WTC11 (cell line): ENCODE results near the gene GOLGA5. TPM values are rescaled to one million over a fixed set of nuclear protein-coding genes. Genes with fewer than 3 reads are reported as not detected.
"Not testable (repeated sequence)": the region's sequence is repeated elsewhere in the genome, so short reads cannot be mapped to it uniquely, and the experiment has no call there.

ENCODE experiments used
- ATAC-seq: fragments of 200-7000 bp; cut with Tn5 transposase; 2 replicates; pipeline ENCODE4 v1.10.0; 2021; ENCODE audit warnings: mild to moderate bottlenecking, moderate library complexity
- CTCF ChIA-PET: fragments of 300-600 bp; sonication (Branson Sonifier 250); formaldehyde crosslinking; loops from one replicate; lab custom pipeline; 2021; ENCODE audit warnings: antibody characterized with exemption; lab: Charles Lee
- POLR2A ChIA-PET: fragments of 350-600 bp; sonication (Branson Sonifier 250); formaldehyde crosslinking; loops from one replicate; lab custom pipeline; 2021; ENCODE audit warnings: antibody characterized with exemption; lab: Charles Lee
- DNase-seq: peaks from one replicate; pipeline ENCODE4 v3.0.0; 2021; ENCODE audit warnings: low spot score
- H3K27ac Mint-ChIP-seq: 2 replicates; pipeline ENCODE4 v1.8.0; 2021; ENCODE audit warnings: mixed read lengths
- H3K27me3 Mint-ChIP-seq: 2 replicates; pipeline ENCODE4 v1.8.0; 2021; ENCODE audit warnings: low read depth, mild to moderate bottlenecking, moderate library complexity, mixed read lengths
- H3K36me3 Mint-ChIP-seq: 2 replicates; pipeline ENCODE4 v1.8.0; 2021; ENCODE audit warnings: mixed read lengths
- H3K4me1 Mint-ChIP-seq: 2 replicates; pipeline ENCODE4 v1.8.0; 2022; ENCODE audit warnings: mixed read lengths
- H3K4me3 Mint-ChIP-seq: 2 replicates; pipeline ENCODE4 v1.8.0; 2021; ENCODE audit warnings: mild to moderate bottlenecking, moderate library complexity, mixed read lengths
- H3K9me3 Mint-ChIP-seq: 2 replicates; pipeline ENCODE4 v1.8.0; 2021; ENCODE audit warnings: mixed read lengths
- AR ChIP-seq: fragments of 250-450 bp; sonication (Bioruptor Pico); IDR thresholded peaks from 2 replicates; pipeline ENCODE4 v1.9.0; 2021; ENCODE audit warnings: mild to moderate bottlenecking
- E2F4 ChIP-seq: sonication (generic); formaldehyde crosslinking; IDR thresholded peaks from 2 replicates; pipeline ENCODE4 v1.8.1; 2022; ENCODE audit warnings: low read depth, mild to moderate bottlenecking, moderate library complexity, missing genetic modification reagents, borderline replicate concordance
- E2F5 ChIP-seq: sonication (generic); formaldehyde crosslinking; IDR thresholded peaks from 2 replicates; pipeline ENCODE4 v1.8.1; 2022; ENCODE audit warnings: mild to moderate bottlenecking, moderate library complexity, missing genetic modification reagents
- ETV6 ChIP-seq: sonication (generic); formaldehyde crosslinking; IDR thresholded peaks from 2 replicates; pipeline ENCODE4 v1.8.1; 2022; ENCODE audit warnings: mild to moderate bottlenecking, missing genetic modification reagents
- NFYB ChIP-seq: sonication (generic); formaldehyde crosslinking; conservative IDR thresholded peaks from 2 replicates; pipeline ENCODE4 v1.8.0; 2022; ENCODE audit warnings: low read depth, missing genetic modification reagents
- NR1H2 ChIP-seq: sonication (generic); formaldehyde crosslinking; IDR thresholded peaks from 2 replicates; pipeline ENCODE4 v1.9.0; 2021; ENCODE audit warnings: mild to moderate bottlenecking, moderate library complexity, missing genetic modification reagents
- NR2C2 ChIP-seq: sonication (generic); formaldehyde crosslinking; IDR thresholded peaks from 2 replicates; pipeline ENCODE4 v1.8.0; 2022; ENCODE audit warnings: mild to moderate bottlenecking, missing genetic modification reagents
- OVOL2 ChIP-seq: fragments of 250-450 bp; sonication (Bioruptor Pico); IDR thresholded peaks from 2 replicates; pipeline ENCODE4 v1.9.0; 2021; ENCODE audit warnings: mild to moderate bottlenecking, borderline replicate concordance
- PRDM15 ChIP-seq: sonication (generic); formaldehyde crosslinking; IDR thresholded peaks from 2 replicates; pipeline ENCODE4 v1.8.0; 2022; ENCODE audit warnings: missing genetic modification reagents
- SMAD3 ChIP-seq: sonication (generic); formaldehyde crosslinking; IDR thresholded peaks from 2 replicates; pipeline ENCODE4 v1.8.0; 2022; ENCODE audit warnings: missing genetic modification reagents, mild to moderate bottlenecking, borderline replicate concordance
- SMAD4 ChIP-seq: sonication (generic); formaldehyde crosslinking; IDR thresholded peaks from 2 replicates; pipeline ENCODE4 v1.8.0; 2022; ENCODE audit warnings: mild to moderate bottlenecking, missing genetic modification reagents
- TCF7 ChIP-seq: sonication (generic); formaldehyde crosslinking; IDR thresholded peaks from 2 replicates; pipeline ENCODE4 v1.8.0; 2022; ENCODE audit warnings: mild to moderate bottlenecking, low read depth, missing genetic modification reagents, moderate library complexity
- ZBTB21 ChIP-seq: sonication (generic); formaldehyde crosslinking; IDR thresholded peaks from 2 replicates; pipeline ENCODE4 v1.8.1; 2023; ENCODE audit warnings: mild to moderate bottlenecking, missing genetic modification reagents, borderline replicate concordance
- ZNF281 ChIP-seq: sonication (generic); formaldehyde crosslinking; IDR thresholded peaks from 2 replicates; pipeline ENCODE4 v1.8.0; 2023; ENCODE audit warnings: mild to moderate bottlenecking, missing genetic modification reagents
- ZNF317 ChIP-seq: sonication (generic); formaldehyde crosslinking; IDR thresholded peaks from 2 replicates; pipeline ENCODE4 v1.8.1; 2023; ENCODE audit warnings: low read depth, mild to moderate bottlenecking, moderate library complexity, missing genetic modification reagents, borderline replicate concordance
- ZNF416 ChIP-seq: fragments of 250-450 bp; sonication (Bioruptor Pico); IDR thresholded peaks from 2 replicates; pipeline ENCODE4 v1.9.0; 2021; ENCODE audit warnings: mild to moderate bottlenecking, inconsistent platforms
- total RNA-seq: library from RNA; stranded (reverse); gene quantifications from 3 replicates; pipeline ENCODE4 v1.2.3, GENCODE V29; 2021

Gene GOLGA5
- total RNA-seq, 1 experiment from 2014 or later: 27.0 TPM

GRCh38 chr14:92760524-92760805 is 33.6 kb upstream of the GOLGA5 start (continued):
- TF ChIP-seq E2F4 (no peak), SMAD3 (CRISPR knock-in tag) (no peak), NR2C2 (no peak)
- TF ChIP-seq, all 79 proteins: peak for 0

GRCh38 chr14:92763666-92764631 is 30.2 kb upstream of the GOLGA5 start:
- H3K4me3 Mint-ChIP-seq, H3K4me1 Mint-ChIP-seq, POLR2A ChIA-PET, H3K27me3 Mint-ChIP-seq, H3K27ac Mint-ChIP-seq, H3K36me3 Mint-ChIP-seq, DNase-seq: not testable (repeated sequence)
- CTCF ChIA-PET: interaction anchor here (1.4 kb wide), 1 partner anchor 77 kb away, joined by 4 read pairs; no protein-coding TSS in a partner anchor
- peaks cover 17% of the 10 kb centered on the region for H3K9me3 Mint-ChIP-seq
- ATAC-seq: peak; percentile 73

- CTCF ChIA-PET, H3K4me1 Mint-ChIP-seq, DNase-seq, H3K4me3 Mint-ChIP-seq, H3K9me3 Mint-ChIP-seq, H3K27ac Mint-ChIP-seq, ATAC-seq, H3K36me3 Mint-ChIP-seq, H3K27me3 Mint-ChIP-seq: not testable (repeated sequence)
- POLR2A ChIA-PET: interaction anchor here (1.2 kb wide), 1 partner anchor 20 kb away, joined by 3 read pairs; the partner anchor contains the start of gene LGMN
These were observed 25.9 kb upstream of the GOLGA5 start for GRCh38 chr14:92768236-92768635.

GRCh38 chr14:92768795-92769194 is 25.3 kb upstream of the GOLGA5 start:
- POLR2A ChIA-PET: interaction anchor here (1.2 kb wide), 1 partner anchor 20 kb away, joined by 3 read pairs; the partner anchor contains the start of gene LGMN

GRCh38 chr14:92770484-92770883 is 23.6 kb upstream of the GOLGA5 start:
- CTCF ChIA-PET: interaction anchor here (1.0 kb wide), 1 partner anchor 84 kb away, joined by 5 read pairs; no protein-coding TSS in a partner anchor
- H3K9me3 Mint-ChIP-seq: peaks cover 4% of the 10 kb centered on the region; the same call in 1 of the 2 replicates
- no peak for DNase-seq
- H3K27ac Mint-ChIP-seq: no peak overlapping the region
- no peaks in the 10 kb centered on the region for H3K36me3 Mint-ChIP-seq
- H3K27me3 Mint-ChIP-seq: no peaks in the 10 kb centered on the region; the same call in none of the 2 replicates
- no peak overlapping the region for H3K4me3 Mint-ChIP-seq
- POLR2A ChIA-PET: no interaction called here
- no peak for ATAC-seq
- peaks cover 7% of the 10 kb centered on the region for H3K4me1 Mint-ChIP-seq
- TF ChIP-seq OVOL2 (CRISPR knock-in tag): no peak
- no peak for TF ChIP-seq ZNF281
- no peak for TF ChIP-seq AR
- no peak for TF ChIP-seq ZBTB21
- TF ChIP-seq NFYB: no peak
- no peak for TF ChIP-seq PRDM15 (CRISPR knock-in tag)
- no peak for TF ChIP-seq E2F5 (CRISPR knock-in tag)

More at GRCh38 chr14:92768795-92769194, 25.3 kb upstream of the GOLGA5 start:
- Mint-ChIP-seq H3K4me3 (no peak overlapping the region), H3K9me3 (peaks cover 4% of the 10 kb centered on the region; the same call in 1 of the 2 replicates), H3K36me3 (no peaks in the 10 kb centered on the region), H3K27ac (no peak overlapping the region), H3K4me1 (no peaks in the 10 kb centered on the region; the same call in 1 of the 2 replicates), H3K27me3 (no peaks in the 10 kb centered on the region; the same call in 1 of the 2 replicates)
- no peak for ATAC-seq
- CTCF ChIA-PET: no interaction called here
- TF ChIP-seq NR1H2 (CRISPR knock-in tag) (no peak), ZNF416 (CRISPR knock-in tag) (no peak), TCF7 (CRISPR knock-in tag) (no peak), ZNF317 (no peak), ETV6 (CRISPR knock-in tag) (no peak), SMAD4 (CRISPR knock-in tag) (no peak)
- no peak for DNase-seq
